ENCODE measurements around the gene MINPP1. TPM values are rescaled to one million over a fixed set of nuclear protein-coding genes. Genes with fewer than 3 reads are reported as not detected.

The MINPP1 gene
- total RNA-seq, 2 experiments from 2014 or later, result 3.6 to 8.4 TPM

DNA sequence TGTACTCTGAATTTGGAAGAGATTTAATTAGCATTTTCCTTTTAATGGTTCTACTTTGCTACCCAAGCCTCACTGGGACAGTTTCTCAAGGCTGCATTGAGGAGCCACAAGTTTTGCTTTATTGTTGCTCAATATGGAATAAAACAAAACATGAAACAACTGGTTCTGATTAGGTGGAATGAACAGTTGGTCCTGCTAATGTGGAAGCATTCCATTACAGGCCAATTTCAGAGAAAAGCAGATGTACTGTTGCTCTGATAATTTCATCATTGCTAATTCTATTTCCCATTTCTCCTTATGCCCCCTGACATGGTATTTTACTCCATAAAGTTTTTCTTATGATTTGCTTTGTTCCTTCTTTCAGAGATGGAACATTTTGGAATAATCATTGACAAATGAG, 89.0 kb downstream of the MINPP1 start:
- Histone ChIP-seq H3K9me3 (ENCODE audit: low read length) (no peaks in the 10 kb centered on the region), H3K4me1 (ENCODE audit: insufficient read depth, low read length, poor library complexity, severe bottlenecking) (no peaks in the 10 kb centered on the region), H3K4me2 (ENCODE audit: low read length) (no peak overlapping the region), H3K79me2 (ENCODE audit: insufficient read depth, low read depth, low read length) (no peaks in the 10 kb centered on the region), H3K9me2 (ENCODE audit: insufficient read depth, low read length) (no peaks in the 10 kb centered on the region), H3K27ac (ENCODE audit: low read depth, low read length, poor library complexity, severe bottlenecking) (no peak overlapping the region), H3K4me3 (ENCODE audit: low read depth, low read length, poor library complexity, severe bottlenecking) (no peak overlapping the region), H3K36me3 (ENCODE audit: insufficient read depth, low read length) (no peaks in the 10 kb centered on the region), H2AFZ (ENCODE audit: low read length) (no peak overlapping the region), H4K20me1 (ENCODE audit: insufficient read depth, low read length) (no peaks in the 10 kb centered on the region)
- POLR2A ChIA-PET, result interaction anchor here (1.5 kb wide), 1 partner anchor 8 kb away, joined by 3 read pairs; no protein-coding TSS in a partner anchor
- no peak for TF ChIP-seq EZH2phosphoT487 (IDR thresholded peaks at IDR 0.05; ENCODE audit: borderline replicate concordance, low read depth, low read length)
- no peak for TF ChIP-seq CTCF (conservative IDR thresholded peaks at IDR 0.05; ENCODE audit: low read length)
- CTCF ChIA-PET (ENCODE audit: unreplicated experiment), result no interaction called here
- intact Hi-C loops (cut with micrococcal nuclease; ENCODE audit: unreplicated experiment), result no loop called here
- no peak for DNase-seq (ENCODE audit: low spot score)
- no TSS peak for BruUV-seq (replicated peaks)

DNA sequence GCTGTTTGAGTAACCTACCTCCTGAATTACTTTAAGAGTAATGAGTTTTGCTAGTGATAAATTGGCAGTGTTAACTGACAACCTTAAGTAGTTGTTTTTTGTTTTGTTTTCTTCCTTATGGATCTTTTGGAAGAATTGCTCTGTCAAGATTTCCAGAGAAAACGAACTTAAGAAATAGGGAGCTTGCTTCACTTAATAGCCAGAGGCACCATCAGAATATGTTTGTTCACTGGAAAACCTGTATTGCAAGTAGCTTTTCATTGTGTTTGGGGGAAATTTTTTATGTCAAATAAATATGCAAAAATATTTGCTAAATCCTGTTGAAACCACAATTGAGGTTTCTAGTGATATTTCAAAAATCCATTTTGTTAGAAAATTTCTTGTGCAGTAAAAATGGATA, 89.5 kb downstream of the MINPP1 start:
- Histone ChIP-seq H3K9me3 (ENCODE audit: low read length) (no peaks in the 10 kb centered on the region), H3K79me2 (ENCODE audit: insufficient read depth, low read depth, low read length) (no peaks in the 10 kb centered on the region), H3K27ac (ENCODE audit: low read depth, low read length, poor library complexity, severe bottlenecking) (no peak overlapping the region), H3K4me1 (ENCODE audit: insufficient read depth, low read length, poor library complexity, severe bottlenecking) (no peaks in the 10 kb centered on the region), H3K4me2 (ENCODE audit: low read length) (no peak overlapping the region), H2AFZ (ENCODE audit: low read length) (no peak overlapping the region), H4K20me1 (ENCODE audit: insufficient read depth, low read length) (no peaks in the 10 kb centered on the region), H3K36me3 (ENCODE audit: insufficient read depth, low read length) (no peaks in the 10 kb centered on the region), H3K4me3 (ENCODE audit: low read depth, low read length, poor library complexity, severe bottlenecking) (no peak overlapping the region), H3K9me2 (ENCODE audit: insufficient read depth, low read length) (no peaks in the 10 kb centered on the region)
- intact Hi-C loops (cut with micrococcal nuclease; ENCODE audit: unreplicated experiment), result no loop called here
- no peak for TF ChIP-seq CTCF (conservative IDR thresholded peaks at IDR 0.05; ENCODE audit: low read length)
- no peak for TF ChIP-seq EZH2phosphoT487 (IDR thresholded peaks at IDR 0.05; ENCODE audit: borderline replicate concordance, low read depth, low read length)
- no peak for DNase-seq (ENCODE audit: low spot score)
- POLR2A ChIA-PET, result no interaction called here
- no TSS peak for BruUV-seq (replicated peaks)
- CTCF ChIA-PET (ENCODE audit: unreplicated experiment), result no interaction called here

DNA sequence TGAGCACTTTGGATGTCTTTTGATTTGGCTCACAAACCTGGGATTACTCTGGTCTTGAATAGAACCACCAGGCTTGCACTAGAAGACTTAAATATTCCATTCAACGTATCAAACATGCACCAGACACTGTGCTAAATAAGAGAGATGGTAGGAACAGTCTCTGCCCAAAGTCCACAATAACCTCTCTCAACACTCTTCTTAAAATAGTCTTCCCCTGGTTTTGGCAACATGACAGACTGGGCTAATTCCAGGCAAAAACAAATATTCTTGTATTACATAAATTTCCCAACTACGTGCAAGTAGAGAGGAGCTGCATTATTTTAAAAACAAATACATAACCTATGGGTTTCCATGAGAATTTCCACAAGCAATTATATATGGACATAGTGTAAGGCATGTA, 90.2 kb downstream of the MINPP1 start:
- no peak overlapping the region for H3K27ac ChIP-seq (ENCODE audit: low read depth, low read length, poor library complexity, severe bottlenecking)
- TF ChIP-seq CTCF (conservative IDR thresholded peaks at IDR 0.05; ENCODE audit: low read length) (no peak), EZH2phosphoT487 (IDR thresholded peaks at IDR 0.05; ENCODE audit: borderline replicate concordance, low read depth, low read length) (no peak)
- no peak for DNase-seq (ENCODE audit: low spot score)
- no peaks in the 10 kb centered on the region for H3K79me2 ChIP-seq (ENCODE audit: insufficient read depth, low read depth, low read length)
- ChIA-PET POLR2A (interaction anchor here (0.6 kb wide), 1 partner anchor 79 kb away, joined by 6 read pairs; no protein-coding TSS in a partner anchor), CTCF (ENCODE audit: unreplicated experiment) (no interaction called here)
- H3K9me3 ChIP-seq (ENCODE audit: low read length), result no peaks in the 10 kb centered on the region
- intact Hi-C loops (cut with micrococcal nuclease; ENCODE audit: unreplicated experiment), result no loop called here
- H3K4me3 ChIP-seq (ENCODE audit: low read depth, low read length, poor library complexity, severe bottlenecking), result no peak overlapping the region
- H3K9me2 ChIP-seq (ENCODE audit: insufficient read depth, low read length), result no peaks in the 10 kb centered on the region
- no peak overlapping the region for H2AFZ ChIP-seq (ENCODE audit: low read length)
- no TSS peak for BruUV-seq (replicated peaks)
- no peaks in the 10 kb centered on the region for H4K20me1 ChIP-seq (ENCODE audit: insufficient read depth, low read length)
- H3K4me2 ChIP-seq (ENCODE audit: low read length), result no peak overlapping the region
- H3K36me3 ChIP-seq (ENCODE audit: insufficient read depth, low read length), result no peaks in the 10 kb centered on the region
- no peaks in the 10 kb centered on the region for H3K4me1 ChIP-seq (ENCODE audit: insufficient read depth, low read length, poor library complexity, severe bottlenecking)

Data from OCI-LY7 (cell line).